ENCODE data around the gene FAM169A. TPM values are rescaled to one million over a fixed set of nuclear protein-coding genes. Genes with fewer than 3 reads are reported as not detected.
A peak's percentile ranks its signal among the peaks of the same experiment; 100 is the strongest.

FAM169A gene
- total RNA-seq, 1 donor from 2014 or later, result 8.2 TPM

GRCh38 chr5:74853256-74853655, 12.9 kb downstream of the FAM169A start:
- CTCF ChIA-PET, result no interaction called here
- no peak for ATAC-seq (ENCODE audit: low read depth)
- H3K27me3 Mint-ChIP-seq, result no peaks in the 10 kb centered on the region
- peaks cover 3% of the 10 kb centered on the region for H3K9me3 Mint-ChIP-seq
- DNase-seq, result no peak
- peaks cover 2% of the 10 kb centered on the region for H3K36me3 Mint-ChIP-seq (ENCODE audit: low read depth)
- no peak for TF ChIP-seq CTCF (IDR thresholded peaks at IDR 0.05)
- intact Hi-C loops (cut with micrococcal nuclease), result loop anchor here (5.0 kb wide), 1 partner anchor 86 kb away; the partner anchor contains the start of genes GFM2 and NSA2
- H3K4me1 Mint-ChIP-seq, result peaks cover 24% of the 10 kb centered on the region
- POLR2A ChIA-PET, result interaction anchor here (1.7 kb wide), 1 partner anchor 14 kb away, joined by 4 read pairs; the partner anchor contains the start of gene FAM169A
- no peak overlapping the region for H3K4me3 Mint-ChIP-seq
- no peak overlapping the region for H3K27ac Mint-ChIP-seq

- peaks cover 32% of the 10 kb centered on the region for H3K4me1 Mint-ChIP-seq
- POLR2A ChIA-PET, result interaction anchor here (1.7 kb wide), 1 partner anchor 15 kb away, joined by 4 read pairs; the partner anchor contains the start of gene FAM169A
Measured at GRCh38 chr5:74851684-74852353, 14.4 kb downstream of the FAM169A start.

GRCh38 chr5:74850789-74851425, 15.3 kb downstream of the FAM169A start:
- Mint-ChIP-seq H3K27me3 (no peaks in the 10 kb centered on the region), H3K36me3 (ENCODE audit: low read depth) (peaks cover 2% of the 10 kb centered on the region), H3K9me3 (peaks cover 3% of the 10 kb centered on the region), H3K4me1 (peaks cover 32% of the 10 kb centered on the region), H3K27ac (no peak overlapping the region), H3K4me3 (no peak overlapping the region)
- DNase-seq (no peak), ATAC-seq (ENCODE audit: low read depth) (no peak)
- intact Hi-C loops (cut with micrococcal nuclease), result loop anchor here (5.0 kb wide), 1 partner anchor 84 kb away; the partner anchor contains the start of genes GFM2 and NSA2
- POLR2A ChIA-PET, result interaction anchor here (1.5 kb wide), 1 partner anchor 84 kb away, joined by 3 read pairs; the partner anchor contains the start of genes GFM2 and NSA2
- CTCF ChIA-PET, result no interaction called here
- no peak for TF ChIP-seq CTCF (IDR thresholded peaks at IDR 0.05)

More at GRCh38 chr5:74851684-74852353, 14.4 kb downstream of the FAM169A start:
- no peaks in the 10 kb centered on the region for H3K27me3 Mint-ChIP-seq
- H3K36me3 Mint-ChIP-seq (ENCODE audit: low read depth), result peaks cover 2% of the 10 kb centered on the region
- no peak for DNase-seq
- TF ChIP-seq CTCF (IDR thresholded peaks at IDR 0.05), result no peak
- ATAC-seq (ENCODE audit: low read depth), result no peak
- CTCF ChIA-PET, result no interaction called here
- intact Hi-C loops (cut with micrococcal nuclease), result loop anchor here (5.0 kb wide), 1 partner anchor 85 kb away; the partner anchor contains the start of genes GFM2 and NSA2
- H3K4me3 Mint-ChIP-seq, result peak overlapping the region; percentile 68
- H3K27ac Mint-ChIP-seq, result no peak overlapping the region
- peaks cover 3% of the 10 kb centered on the region for H3K9me3 Mint-ChIP-seq

- no peak for TF ChIP-seq CTCF (IDR thresholded peaks at IDR 0.05)
- DNase-seq (no peak), ATAC-seq (ENCODE audit: low read depth) (no peak)
- H3K9me3 Mint-ChIP-seq, result no peaks in the 10 kb centered on the region
- intact Hi-C loops (cut with micrococcal nuclease), result loop anchor here (5.0 kb wide), 1 partner anchor 83 kb away; the partner anchor contains the start of genes GFM2 and NSA2
- H3K36me3 Mint-ChIP-seq (ENCODE audit: low read depth), result no peaks in the 10 kb centered on the region
- ChIA-PET CTCF (no interaction called here), POLR2A (interaction anchor here (1.5 kb wide), 1 partner anchor 83 kb away, joined by 3 read pairs; the partner anchor contains the start of genes GFM2 and NSA2)
- no peak overlapping the region for H3K4me3 Mint-ChIP-seq
- H3K27me3 Mint-ChIP-seq, result no peaks in the 10 kb centered on the region
- peaks cover 32% of the 10 kb centered on the region for H3K4me1 Mint-ChIP-seq
- no peak overlapping the region for H3K27ac Mint-ChIP-seq
Measured at GRCh38 chr5:74850030-74850429, 16.2 kb downstream of the FAM169A start.

GRCh38 chr5:74848553-74849025, 17.6 kb downstream of the FAM169A start:
- Mint-ChIP-seq H3K4me1 (peaks cover 32% of the 10 kb centered on the region), H3K27ac (no peak overlapping the region), H3K4me3 (no peak overlapping the region), H3K27me3 (no peaks in the 10 kb centered on the region), H3K36me3 (ENCODE audit: low read depth) (no peaks in the 10 kb centered on the region), H3K9me3 (no peaks in the 10 kb centered on the region)
- DNase-seq (no peak), ATAC-seq (ENCODE audit: low read depth) (no peak)
- intact Hi-C loops (cut with micrococcal nuclease), result no loop called here
- POLR2A ChIA-PET, result no interaction called here
- TF ChIP-seq CTCF (IDR thresholded peaks at IDR 0.05), result no peak
- CTCF ChIA-PET, result interaction anchor here (0.6 kb wide), 1 partner anchor 519 kb away, joined by 4 read pairs; no protein-coding TSS in a partner anchor

Measured in activated B cell treated with CpG ODN at 0.5 μM for 24 hours (primary cell).